ENCODE measurements around the gene EPGN. TPM values are rescaled to one million over a fixed set of nuclear protein-coding genes. Genes with fewer than 3 reads are reported as not detected.

The EPGN gene
- total RNA-seq, 1 donor from 2014 or later: 0.30 TPM

DNA sequence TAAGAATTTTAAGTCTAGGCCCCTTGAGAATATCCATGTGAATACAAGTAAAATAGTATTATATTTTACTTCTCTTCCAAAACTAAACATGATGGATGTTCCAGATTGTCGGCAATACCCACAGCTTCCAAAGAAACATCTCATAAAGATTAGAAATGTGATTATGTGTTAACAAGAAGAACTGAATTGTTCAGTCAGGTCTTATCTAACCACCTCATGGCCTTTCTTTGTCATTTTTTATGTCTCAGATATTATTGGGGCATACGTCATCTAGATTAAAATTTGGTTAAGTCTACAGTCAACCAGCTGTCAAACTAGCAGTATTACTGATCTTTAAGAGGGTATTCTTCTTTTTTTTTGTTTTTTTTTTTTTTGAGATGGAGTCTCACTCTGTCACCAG lies 10.0 kb downstream of the EPGN start:
- H3K36me3 Mint-ChIP-seq (ENCODE audit: unreplicated experiment): no peaks in the 10 kb centered on the region
- H3K4me3 Mint-ChIP-seq (ENCODE audit: unreplicated experiment): no peak overlapping the region
- no peaks in the 10 kb centered on the region for H3K9me3 Mint-ChIP-seq (ENCODE audit: unreplicated experiment)
- H3K27me3 Mint-ChIP-seq (ENCODE audit: unreplicated experiment): peaks cover 10% of the 10 kb centered on the region
- H3K27ac Mint-ChIP-seq (ENCODE audit: unreplicated experiment): no peak overlapping the region
- DNase-seq (ENCODE audit: extremely low spot score, unreplicated experiment): no peak
- H3K4me1 Mint-ChIP-seq (ENCODE audit: unreplicated experiment): peaks cover 10% of the 10 kb centered on the region
- TF ChIP-seq, protein P1, sequence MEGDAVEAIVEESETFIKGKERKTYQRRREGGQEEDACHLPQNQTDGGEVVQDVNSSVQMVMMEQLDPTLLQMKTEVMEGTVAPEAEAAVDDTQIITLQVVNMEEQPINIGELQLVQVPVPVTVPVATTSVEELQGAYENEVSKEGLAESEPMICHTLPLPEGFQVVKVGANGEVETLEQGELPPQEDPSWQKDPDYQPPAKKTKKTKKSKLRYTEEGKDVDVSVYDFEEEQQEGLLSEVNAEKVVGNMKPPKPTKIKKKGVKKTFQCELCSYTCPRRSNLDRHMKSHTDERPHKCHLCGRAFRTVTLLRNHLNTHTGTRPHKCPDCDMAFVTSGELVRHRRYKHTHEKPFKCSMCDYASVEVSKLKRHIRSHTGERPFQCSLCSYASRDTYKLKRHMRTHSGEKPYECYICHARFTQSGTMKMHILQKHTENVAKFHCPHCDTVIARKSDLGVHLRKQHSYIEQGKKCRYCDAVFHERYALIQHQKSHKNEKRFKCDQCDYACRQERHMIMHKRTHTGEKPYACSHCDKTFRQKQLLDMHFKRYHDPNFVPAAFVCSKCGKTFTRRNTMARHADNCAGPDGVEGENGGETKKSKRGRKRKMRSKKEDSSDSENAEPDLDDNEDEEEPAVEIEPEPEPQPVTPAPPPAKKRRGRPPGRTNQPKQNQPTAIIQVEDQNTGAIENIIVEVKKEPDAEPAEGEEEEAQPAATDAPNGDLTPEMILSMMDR (IDR thresholded peaks at IDR 0.05): no peak

DNA sequence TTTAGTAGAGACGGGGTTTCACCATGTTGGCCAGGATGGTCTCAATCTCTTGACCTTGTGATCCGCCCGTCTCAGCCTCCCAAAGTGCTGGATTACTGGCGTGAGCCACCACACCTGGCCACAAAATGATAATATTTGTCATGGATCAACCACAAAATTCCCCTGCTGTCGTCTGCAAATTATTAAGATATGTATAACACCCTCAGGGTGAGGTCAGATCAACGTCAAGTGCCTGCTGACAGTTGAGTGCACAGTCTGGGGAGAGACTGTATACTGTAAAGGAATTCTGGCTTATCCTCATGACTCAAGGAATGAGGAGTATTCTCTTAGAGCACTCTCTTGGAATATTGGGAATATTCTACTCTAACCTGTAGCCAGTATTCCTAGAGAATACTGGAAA lies 11.2 kb downstream of the EPGN start:
- Mint-ChIP-seq H3K36me3 (ENCODE audit: unreplicated experiment) (no peaks in the 10 kb centered on the region), H3K27ac (ENCODE audit: unreplicated experiment) (no peak overlapping the region), H3K4me1 (ENCODE audit: unreplicated experiment) (peaks cover 10% of the 10 kb centered on the region), H3K4me3 (ENCODE audit: unreplicated experiment) (no peak overlapping the region), H3K27me3 (ENCODE audit: unreplicated experiment) (peaks cover 17% of the 10 kb centered on the region), H3K9me3 (ENCODE audit: unreplicated experiment) (no peaks in the 10 kb centered on the region)
- DNase-seq (ENCODE audit: extremely low spot score, unreplicated experiment): no peak
- TF ChIP-seq, protein P1 (IDR thresholded peaks at IDR 0.05): no peak

DNA sequence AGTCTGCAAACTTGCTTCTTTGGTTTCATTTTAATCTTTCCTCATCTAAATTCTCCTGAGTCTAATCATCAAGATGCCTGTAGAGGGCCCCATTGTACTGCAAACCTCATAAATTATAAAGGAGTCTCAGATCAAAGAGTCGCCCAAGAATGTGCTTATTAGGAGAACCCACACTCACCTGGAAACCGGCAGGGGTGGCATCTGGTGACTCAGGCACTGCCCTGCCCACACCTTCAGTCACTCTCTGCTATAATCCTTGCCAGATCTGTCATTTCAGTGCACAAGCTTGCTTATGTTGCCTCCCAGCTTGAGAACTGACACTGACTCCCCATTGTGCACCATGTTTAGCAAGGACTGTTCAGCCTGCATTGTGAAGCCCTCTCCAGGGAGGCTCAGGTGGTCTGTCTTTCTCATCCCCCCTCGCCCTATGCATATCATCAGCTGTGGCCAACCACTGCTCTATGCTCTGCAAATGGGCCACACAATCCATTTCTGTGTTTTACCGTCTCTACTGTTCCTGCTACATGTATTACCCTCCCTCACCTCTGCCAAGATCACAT lies 12.4 kb downstream of the EPGN start:
- no peak overlapping the region for H3K27ac Mint-ChIP-seq (ENCODE audit: unreplicated experiment)
- DNase-seq (ENCODE audit: extremely low spot score, unreplicated experiment): no peak

DNA sequence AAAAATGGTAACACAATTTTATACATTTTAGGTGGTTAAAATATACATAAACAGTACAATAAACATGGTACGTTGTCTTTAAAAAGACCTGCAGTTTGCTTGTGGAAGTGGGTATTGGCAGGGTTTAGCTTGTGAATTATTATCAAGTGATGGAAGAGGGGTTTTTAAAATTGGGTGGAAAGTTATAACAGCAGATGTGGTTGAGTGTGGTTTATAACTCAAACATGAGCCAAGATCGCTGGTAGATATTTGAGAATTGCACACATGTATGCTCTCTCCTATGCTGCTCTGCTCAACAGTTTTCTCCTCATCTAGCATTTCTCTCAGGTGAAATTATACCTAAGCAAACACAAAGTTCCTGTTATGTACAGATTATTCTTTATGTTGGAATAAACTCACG lies 14.0 kb downstream of the EPGN start:
- H3K4me3 Mint-ChIP-seq (ENCODE audit: unreplicated experiment): no peak overlapping the region
- DNase-seq (ENCODE audit: extremely low spot score, unreplicated experiment): no peak
- H3K36me3 Mint-ChIP-seq (ENCODE audit: unreplicated experiment): no peaks in the 10 kb centered on the region
- TF ChIP-seq, protein P1 (IDR thresholded peaks at IDR 0.05): no peak
- H3K27ac Mint-ChIP-seq (ENCODE audit: unreplicated experiment): no peak overlapping the region
- peaks cover 18% of the 10 kb centered on the region for H3K27me3 Mint-ChIP-seq (ENCODE audit: unreplicated experiment)
- peaks cover 6% of the 10 kb centered on the region for H3K4me1 Mint-ChIP-seq (ENCODE audit: unreplicated experiment)
- H3K9me3 Mint-ChIP-seq (ENCODE audit: unreplicated experiment): no peaks in the 10 kb centered on the region

More for the DNA sequence above, 12.4 kb downstream of the EPGN start:
- Mint-ChIP-seq H3K27me3 (ENCODE audit: unreplicated experiment) (peaks cover 18% of the 10 kb centered on the region), H3K9me3 (ENCODE audit: unreplicated experiment) (no peaks in the 10 kb centered on the region), H3K4me3 (ENCODE audit: unreplicated experiment) (no peak overlapping the region), H3K4me1 (ENCODE audit: unreplicated experiment) (peaks cover 10% of the 10 kb centered on the region), H3K36me3 (ENCODE audit: unreplicated experiment) (no peaks in the 10 kb centered on the region)
- TF ChIP-seq, protein P1 (IDR thresholded peaks at IDR 0.05): peak; percentile 74

DNA sequence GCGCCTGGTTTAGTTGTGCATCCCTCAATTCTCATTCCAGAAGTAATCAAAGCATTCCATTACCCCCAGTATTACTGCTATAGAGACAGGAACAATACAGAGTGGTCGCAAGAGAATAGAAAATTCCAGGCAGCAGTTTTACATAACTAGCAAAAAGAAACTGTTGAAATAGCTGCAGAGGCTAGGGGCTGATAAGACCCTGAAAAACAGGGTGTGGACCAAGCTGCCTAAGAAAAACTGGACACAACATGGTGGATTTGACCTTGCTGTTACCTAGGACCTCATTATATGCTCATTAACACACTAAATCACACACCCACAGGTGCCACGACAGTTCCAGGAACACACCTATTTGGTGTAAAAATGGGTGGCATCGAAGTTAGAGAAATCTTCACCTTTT lies 15.4 kb downstream of the EPGN start:
- TF ChIP-seq, protein P1 (IDR thresholded peaks at IDR 0.05): no peak
- Mint-ChIP-seq H3K27ac (ENCODE audit: unreplicated experiment) (no peak overlapping the region), H3K4me1 (ENCODE audit: unreplicated experiment) (peaks cover 20% of the 10 kb centered on the region), H3K36me3 (ENCODE audit: unreplicated experiment) (no peaks in the 10 kb centered on the region), H3K4me3 (ENCODE audit: unreplicated experiment) (no peak overlapping the region), H3K27me3 (ENCODE audit: unreplicated experiment) (peaks cover 18% of the 10 kb centered on the region), H3K9me3 (ENCODE audit: unreplicated experiment) (peaks cover under 1% of the 10 kb centered on the region)
- no peak for DNase-seq (ENCODE audit: extremely low spot score, unreplicated experiment)
